HG03565 (cell line): ENCODE data around the gene SPATS2.
"Not testable (repeated sequence)": the region's sequence is repeated elsewhere in the genome, so short reads cannot be mapped to it uniquely, and the experiment has no call there.

Source experiments
- ATAC-seq: cut with Tn5 transposase; IDR thresholded peaks from one replicate; pipeline ENCODE4 v1.9.1; 2021; ENCODE audit warnings: mild to moderate bottlenecking, moderate library complexity; ENCODE audit not compliant: unreplicated experiment

Gene SPATS2

DNA sequence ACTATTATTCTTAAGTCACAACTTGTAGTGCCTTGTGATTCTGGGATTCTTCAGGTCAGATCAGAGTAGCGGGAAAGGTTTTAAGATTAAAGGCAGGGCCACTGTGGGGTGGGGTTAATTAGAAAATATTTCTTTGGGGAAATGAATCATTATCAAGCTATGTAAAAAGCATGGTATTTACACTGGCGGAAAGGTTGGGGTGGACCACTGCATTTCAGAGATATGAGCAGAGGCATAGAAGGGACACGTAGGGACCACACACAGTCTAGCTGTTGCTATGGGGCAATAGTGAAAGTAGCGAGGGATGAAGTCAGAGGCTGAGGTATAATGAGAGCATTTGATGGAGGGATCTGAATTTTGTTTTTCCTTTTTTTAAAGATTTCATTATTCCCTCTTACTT, 139.9 kb downstream of the SPATS2 start:
- ATAC-seq: no peak

DNA sequence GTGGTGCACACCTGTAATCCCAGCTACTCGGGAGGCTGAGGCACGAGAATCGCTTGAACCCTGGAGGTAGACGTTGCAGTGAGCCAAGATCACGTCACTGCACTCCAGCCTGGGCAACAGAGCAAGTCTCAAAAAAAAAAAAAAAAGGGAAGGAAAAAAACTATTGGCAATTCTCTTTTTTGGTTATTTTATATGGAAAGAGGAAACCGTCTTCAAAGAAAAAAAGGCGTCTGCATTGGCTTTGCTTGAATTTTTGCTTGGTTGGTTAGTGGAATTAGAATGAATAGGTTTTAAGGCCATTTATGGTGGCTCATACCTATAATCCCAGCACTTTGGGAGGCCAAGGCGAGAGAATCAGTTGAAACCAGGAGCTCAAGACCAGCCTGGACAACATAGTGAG, 142.4 kb downstream of the SPATS2 start:
- ATAC-seq: not testable (repeated sequence)

DNA sequence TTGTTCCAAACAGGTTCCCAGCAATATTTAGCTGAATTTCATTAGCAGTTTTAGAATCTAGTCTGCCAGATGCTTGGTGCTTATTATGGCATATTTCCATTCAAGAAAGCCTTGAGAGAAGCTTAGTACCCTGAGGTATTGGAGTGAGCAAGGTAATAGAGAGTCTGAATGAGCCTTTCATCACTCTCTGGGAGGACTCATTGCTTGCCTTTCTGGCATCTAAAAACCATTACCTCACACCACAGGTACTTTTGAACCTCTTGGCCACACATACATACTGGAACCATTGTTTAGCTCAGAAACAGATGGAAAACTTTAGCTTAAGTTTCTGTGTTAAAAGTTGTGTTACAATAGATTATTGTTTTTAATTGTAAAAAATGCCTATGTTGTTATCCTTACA, 144.1 kb downstream of the SPATS2 start:
- ATAC-seq: no peak

DNA sequence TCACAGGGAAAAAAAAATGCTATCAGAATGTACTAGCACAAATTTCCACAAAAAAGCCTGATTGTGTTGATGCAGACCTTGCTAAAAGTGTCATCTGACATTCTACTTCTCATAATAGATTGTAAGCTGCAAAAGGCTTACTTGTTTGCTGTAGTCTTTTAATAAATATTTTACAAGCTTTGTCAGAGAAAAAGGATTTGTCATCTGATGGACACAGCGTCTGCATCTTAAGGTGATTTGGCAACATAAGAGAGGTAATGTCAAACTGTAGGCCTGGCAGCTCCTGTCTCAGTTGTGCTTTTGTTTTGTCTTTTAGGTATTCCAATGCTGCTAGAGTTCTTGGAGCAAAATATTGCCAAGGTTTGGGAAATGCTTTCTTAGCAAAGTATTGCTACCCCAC, 145.3 kb downstream of the SPATS2 start:
- ATAC-seq: no peak

DNA sequence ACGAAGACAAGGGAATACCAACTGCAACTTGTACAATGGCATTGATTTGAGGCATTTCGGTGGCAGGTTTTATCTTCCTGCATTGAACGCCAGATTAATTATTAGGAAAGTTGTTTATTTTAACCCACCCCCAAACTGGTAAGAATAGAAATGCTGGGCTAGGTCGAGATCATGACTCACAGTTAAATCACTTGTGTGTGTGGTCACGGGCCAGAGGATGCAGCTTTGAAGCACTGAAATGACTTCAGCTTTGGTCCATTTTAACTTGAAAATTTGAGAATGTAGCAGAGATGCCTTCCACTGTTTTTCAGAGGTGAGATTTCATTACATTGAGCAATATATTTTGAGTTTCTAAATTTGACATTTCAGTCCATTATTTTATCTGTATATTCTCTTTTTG, 148.0 kb downstream of the SPATS2 start:
- ATAC-seq: no peak

DNA sequence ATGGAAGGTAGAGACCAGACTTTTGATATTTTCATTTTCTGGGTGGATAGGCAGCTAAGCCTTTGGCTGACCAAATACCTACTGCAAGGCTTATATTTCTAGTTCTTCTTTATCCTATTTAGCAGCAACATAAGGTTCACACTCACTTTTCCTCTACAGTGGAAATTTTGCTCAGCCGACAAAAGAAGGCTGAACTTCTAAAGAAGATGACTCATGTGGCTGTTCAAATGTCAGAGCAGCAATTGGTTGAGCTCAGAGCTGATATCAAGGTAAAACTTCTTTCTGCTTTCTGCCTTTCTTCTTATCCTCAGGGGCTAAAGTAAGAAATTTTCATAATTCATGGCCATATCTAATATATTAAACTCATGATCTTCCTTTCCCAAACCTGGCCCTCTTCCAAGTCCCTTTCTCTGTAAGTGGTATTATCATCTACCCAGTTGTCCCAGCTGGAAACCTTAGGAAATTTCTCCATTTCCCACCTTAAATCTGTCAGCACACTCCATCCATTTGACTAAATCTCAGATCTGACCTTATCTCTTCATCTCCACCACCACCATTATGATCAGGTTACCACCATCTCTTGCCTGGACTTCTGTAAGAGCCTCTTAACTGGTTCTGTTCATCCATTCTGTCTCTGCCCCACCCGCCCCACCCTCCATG, 151.8 kb downstream of the SPATS2 start:
- ATAC-seq: no peak

DNA sequence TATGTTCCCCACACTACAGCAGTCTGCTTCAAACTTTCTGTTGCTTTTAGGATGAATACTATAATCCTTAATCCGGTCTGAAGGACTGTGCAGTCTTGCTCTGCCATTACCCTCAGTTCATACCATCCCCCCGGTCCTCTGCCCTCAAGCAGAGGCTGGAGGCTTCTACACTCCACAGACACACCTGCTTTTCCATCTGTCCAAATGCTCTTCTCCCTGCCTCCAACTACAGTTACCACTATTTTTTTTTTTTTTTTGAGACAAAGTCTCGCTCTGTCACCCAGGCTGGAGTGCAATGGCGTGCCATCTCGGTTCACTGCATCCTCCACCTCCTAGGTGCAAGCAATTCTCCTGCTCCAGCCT, 152.3 kb downstream of the SPATS2 start:
- ATAC-seq: no peak

DNA sequence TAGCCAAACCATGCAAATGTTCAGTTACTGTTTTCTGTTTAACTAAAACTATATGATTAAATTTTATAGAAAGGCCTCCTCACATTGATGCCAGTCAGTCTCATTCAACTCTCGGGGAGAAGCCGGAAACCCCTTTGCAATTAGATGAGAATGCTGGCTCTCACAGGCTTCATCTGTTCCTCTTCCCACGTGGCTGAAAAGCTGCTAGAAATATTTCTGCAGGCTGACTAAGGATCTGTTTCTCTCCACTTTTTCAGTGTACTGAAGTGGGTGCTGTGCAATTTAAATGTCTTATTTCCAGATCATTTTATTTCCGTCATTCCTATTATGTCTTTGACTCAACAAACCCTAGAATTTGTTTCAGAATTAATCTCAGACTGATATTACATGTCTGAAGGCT, 154.1 kb downstream of the SPATS2 start:
- ATAC-seq: no peak

DNA sequence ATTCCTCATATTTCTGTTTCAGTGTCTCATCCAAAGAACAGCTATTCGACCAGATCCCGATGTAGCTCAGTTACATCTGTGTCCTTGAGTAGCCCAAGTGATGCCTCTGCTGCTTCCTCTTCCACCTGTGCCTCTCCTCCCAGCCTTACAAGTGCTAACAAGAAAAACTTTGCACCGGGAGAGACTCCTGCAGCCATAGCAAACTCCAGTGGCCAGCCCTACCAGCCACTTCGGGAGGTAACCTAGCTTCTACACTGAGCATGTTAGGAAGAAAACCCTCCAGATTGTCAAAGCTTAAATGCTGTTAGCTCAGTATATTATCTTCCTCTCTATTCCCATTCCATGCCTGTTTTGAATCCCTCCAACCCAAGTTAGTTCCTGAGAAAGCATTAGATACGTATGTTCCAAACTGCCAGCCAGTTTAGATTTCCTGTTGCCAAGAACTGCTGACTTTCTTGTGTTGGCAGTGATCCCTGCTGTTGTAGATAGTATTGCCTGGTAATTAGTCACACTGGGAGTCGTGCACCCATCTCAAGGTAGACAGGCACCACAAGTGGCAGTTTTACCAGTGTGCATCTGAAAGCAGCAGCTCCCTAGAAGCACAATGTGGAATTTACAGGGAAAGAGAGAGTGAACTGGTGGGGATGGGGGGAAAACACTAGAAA, 157.5 kb downstream of the SPATS2 start:
- ATAC-seq: no peak

DNA sequence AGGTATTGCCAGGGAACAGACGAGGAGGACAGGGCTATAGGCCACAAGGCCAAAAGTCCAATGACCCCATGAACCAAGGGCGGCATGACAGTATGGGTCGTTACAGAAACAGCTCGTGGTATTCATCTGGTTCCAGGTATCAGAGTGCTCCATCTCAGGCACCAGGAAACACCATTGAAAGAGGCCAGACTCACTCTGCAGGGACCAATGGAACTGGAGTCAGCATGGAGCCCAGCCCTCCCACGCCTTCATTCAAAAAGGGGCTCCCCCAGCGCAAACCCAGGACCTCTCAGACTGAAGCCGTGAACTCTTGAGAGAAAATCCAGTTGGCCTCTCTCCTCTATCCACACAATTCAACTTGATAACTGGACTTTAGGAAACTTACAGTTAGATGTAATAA, 158.7 kb downstream of the SPATS2 start:
- ATAC-seq: no peak

DNA sequence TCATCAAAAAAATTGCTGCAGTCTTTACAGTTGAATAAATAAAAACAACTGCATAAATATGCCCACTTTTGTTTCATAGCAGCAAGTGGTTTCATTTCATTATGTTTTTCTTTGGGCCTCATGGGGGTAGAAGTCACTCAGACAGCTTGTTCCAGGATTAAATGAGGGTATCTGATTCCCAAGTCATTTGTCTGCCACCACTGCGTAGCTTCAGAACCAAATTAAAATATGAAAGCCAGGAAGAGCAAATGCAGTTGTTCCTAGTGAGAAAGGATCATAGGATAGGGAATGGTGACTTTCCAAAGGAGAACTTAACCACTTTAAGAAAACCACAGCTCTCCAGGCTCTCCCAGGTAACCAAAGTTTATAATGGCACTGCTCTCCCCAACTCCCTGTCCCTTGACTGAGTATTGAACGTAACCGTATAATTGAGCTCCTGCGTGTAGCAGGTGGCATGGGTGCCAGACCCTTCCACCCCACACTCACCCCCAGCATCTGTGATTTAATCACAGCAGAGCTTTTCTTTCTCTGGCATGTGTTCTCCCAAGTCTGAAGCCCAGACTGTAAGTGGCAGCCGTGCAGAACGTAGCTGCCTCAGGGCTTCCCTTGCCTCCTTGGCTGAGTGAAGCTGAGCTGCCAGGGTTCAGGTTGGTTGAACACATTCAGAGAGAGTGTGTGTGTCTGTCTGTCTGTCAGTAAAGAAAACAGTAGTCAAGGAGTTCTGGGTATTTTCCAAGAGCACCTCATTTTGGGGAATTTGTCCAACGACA, 160.3 kb downstream of the SPATS2 start:
- no peak for ATAC-seq

DNA sequence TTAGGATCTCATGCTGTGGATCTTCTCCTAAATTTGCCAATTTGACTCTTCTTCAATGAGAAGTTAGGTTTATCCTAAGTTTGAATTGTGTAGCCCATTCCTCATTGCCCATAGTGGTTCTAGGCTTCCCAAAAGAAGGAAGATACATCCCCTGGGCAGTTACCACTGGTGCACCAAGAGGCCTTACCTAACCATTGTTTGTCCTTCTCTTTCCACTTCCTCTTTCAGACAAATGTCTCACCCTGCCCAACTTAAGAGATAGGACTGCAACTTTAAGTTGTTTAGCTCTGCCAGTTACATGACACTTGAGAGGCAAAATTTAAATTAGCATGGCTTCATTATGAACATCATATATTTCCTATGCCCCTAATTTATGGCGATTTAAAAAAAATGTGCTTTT, 162.2 kb downstream of the SPATS2 start:
- ATAC-seq: no peak

DNA sequence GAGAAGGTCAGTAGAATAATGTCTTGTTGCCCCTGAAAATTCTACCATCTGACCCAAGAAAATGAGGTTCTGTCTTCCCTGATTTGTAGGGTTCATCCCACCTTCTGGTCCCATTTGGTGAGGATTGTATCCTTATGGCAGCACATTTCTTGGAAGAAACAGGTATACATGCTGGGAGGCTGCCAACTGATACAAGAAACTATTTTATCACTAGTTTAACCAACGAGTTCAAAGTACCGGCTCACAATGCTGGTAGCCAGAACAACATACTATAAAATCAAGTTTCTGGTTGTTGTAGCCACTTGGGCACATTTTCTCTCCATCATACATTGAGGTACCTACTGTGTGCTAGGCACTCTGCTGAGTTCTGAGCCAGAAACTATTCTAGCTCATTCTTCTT, 164.5 kb downstream of the SPATS2 start:
- ATAC-seq: no peak

DNA sequence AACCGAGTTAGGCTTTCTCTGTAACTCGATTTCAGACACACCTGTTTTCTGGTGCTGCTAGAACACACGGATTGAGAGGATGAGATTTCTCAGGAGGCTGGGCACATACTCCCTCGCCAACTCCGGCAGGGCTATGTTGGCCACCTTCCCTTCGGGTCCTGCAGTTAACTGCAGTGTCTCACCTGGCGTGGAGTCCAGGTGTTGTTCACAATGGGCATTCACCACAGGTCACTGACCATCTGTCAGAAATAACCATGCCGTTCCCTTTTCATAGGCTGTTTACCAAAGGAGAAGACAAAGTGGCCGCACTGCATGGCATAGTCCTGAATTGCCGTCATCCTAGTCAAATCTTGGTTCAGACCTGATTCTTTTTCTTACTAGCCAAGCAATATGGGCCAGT, 166.1 kb downstream of the SPATS2 start:
- no peak for ATAC-seq

DNA sequence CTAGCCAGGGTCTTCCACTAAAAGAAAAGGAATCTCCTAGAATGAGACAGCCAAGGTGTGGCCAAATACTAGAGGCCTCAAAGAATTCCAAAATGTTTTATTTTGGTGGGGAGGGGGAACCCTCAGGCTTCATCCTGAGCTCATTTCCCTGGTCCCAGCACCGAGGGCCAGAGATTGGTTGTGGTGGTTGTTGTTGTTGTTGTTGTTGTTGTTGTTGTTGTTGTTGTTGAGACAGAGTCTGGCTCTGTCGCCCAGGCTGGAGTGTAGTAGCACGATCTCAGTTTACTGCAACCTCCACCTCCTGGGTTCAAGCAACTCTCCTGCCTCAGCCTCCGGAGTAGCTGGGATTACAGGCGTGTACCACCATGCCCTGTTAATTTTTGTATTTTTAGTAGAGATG, 166.9 kb downstream of the SPATS2 start:
- not testable (repeated sequence) for ATAC-seq

DNA sequence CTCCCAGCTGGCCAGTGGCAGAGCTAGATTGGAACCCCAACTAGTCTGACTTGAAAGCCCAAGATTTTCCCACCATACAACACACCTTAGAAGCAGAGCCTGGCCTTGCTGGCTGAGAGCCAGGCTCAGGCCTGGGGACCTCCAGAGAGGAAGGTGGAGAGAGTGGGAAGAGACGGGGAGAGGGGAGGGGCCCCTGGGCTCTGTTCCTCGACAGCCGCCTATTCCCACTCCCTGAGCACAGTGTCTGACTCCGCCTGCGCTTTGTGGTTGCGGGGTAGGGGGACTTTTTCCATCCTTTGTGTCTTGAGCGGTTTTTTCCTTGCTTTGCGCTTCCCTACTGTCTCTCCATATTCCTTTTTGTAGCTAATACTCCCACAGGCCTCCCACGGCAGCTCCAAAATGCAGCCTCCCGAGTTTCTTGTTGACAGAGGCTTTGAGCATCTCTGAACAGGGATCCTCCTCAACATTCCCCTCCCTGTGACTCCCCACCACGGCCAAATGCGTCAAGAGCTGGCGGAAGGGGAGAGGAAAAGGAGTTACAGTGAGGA, 167.5 kb downstream of the SPATS2 start:
- no peak for ATAC-seq

DNA sequence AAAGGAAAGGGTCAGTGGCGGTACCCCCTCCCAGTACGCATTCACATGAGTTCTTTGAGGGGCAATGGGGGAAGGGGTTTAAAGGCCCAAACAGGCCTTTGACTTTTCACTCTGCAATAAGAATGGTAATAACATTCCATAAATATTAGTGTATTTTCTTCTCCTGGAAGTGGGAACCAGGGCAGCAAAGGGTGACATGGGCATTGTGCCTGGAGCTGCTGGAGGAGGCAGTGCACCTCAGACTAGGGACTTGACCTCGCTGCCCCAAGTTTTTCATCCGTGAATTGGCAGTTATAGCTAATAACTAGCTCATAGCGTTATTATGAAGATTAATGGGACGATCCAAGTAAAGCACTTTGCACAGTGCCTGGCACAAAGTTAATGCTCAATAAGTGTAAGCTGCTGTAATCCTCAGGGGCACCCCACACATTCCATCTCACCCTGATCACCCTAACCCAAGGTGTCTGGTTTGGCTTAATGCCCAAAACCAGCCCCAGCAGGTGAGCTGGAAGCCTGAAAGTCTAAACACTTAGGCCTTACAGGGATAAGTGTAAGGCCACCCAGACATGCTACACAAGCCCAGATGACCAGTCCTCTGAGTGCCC, 168.8 kb downstream of the SPATS2 start:
- ATAC-seq: no peak

DNA sequence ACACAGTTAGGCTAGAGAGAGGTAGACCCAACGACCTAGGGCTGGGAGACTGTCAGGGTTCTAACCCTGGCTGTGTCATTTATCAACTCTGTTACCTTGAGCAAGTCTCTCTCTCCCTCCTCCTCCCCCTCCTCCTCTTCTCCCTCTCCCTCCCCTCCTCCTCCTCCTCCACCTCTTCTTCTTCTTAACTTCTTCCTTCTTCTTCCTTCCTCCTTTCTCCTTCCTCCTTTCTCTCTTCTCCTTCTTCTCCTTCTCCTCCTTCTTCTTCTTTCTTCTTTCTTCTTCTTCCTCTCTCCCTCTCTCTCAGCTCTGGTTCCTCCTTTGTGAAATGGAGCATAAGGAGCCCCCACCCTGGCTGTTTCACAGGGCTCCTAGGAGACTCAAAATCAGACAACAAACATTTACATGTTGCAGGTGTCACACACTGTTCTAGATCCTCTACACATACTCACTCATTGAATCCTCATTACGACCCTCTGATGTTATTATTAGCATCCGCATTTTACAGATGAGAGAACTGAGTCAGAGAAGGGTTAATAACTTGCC, 169.3 kb downstream of the SPATS2 start:
- no peak for ATAC-seq

DNA sequence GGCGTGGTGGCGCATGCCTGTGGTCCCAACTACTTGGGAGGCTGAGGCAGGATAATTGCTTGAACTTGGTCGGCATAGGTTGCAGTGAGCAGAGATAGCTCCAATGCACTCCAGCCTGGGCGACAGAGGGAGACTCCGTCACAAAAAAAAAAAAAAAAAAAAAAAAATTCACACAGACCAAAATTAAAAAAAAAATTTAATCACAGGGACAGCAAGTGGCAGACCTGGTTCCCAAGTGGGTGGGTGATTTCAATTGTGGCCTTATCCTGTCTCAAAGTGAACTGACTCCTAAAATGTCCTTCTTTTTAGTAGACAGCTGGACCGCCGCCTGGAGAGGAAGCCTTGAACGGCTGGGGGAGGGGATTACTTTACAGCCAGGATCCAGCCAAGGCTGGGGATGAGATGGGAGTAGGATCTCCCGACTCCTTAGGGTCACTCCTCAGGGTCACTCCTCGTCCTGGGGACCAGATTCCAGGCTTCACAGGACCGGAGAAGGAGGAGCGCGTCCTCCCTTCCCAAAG, 170.0 kb downstream of the SPATS2 start:
- ATAC-seq: no peak

DNA sequence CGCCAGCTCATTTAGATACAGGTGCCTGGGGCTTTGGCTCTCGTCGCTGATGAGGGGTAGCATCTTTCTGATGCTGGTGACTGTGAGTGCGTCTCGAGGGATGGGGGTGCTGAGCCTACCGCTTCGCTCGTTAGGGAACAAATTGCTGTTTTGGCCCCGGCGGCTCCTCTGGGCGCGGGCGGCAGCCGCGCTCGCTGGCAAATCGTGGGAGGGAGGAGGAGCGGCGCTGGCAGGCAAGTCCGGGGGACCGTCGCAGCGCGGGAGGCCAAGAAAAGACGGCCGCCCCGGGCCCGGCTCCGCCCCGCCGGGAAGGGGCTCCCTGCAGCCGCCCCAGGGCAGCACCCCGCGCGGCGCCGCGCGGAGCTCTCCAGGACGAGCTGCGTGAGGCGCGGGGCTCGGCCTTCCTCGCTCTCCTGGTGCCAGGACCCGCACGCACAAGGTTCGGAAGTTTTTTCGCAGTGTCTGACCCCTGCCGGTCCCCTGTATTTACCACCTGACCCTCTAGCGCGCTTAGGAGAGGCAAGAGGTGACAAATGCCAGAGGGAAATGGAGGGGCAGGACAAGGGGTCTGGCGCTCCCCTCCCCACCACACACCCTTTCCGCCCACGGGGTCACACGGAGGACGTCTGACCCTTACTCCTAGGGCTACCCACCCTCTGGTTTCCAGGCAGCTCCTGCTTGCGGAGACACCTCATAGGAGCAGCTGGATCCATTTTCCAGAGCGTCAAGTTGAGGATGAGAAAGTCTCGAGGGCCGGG, 170.7 kb downstream of the SPATS2 start:
- no peak for ATAC-seq
